Measurements from ENCODE around the gene TIAM2.

- TF ChIP-seq POLR2A (IDR thresholded peaks at IDR 0.05): no peak
- no peak for TF ChIP-seq CTCF (IDR thresholded peaks at IDR 0.05)
These were observed 217.0 kb downstream of the TIAM2 start for GRCh38 chr6:155212106-155212505.
